HepG2 (cell line): ENCODE results near the gene ANKRD40. TPM values are rescaled to one million over a fixed set of nuclear protein-coding genes. Genes with fewer than 3 reads are reported as not detected.
A peak's percentile ranks its signal among the peaks of the same experiment; 100 is the strongest.

Experiments used
- ADNP ChIP-seq: sonication (generic); formaldehyde crosslinking; IDR thresholded peaks from 2 replicates; pipeline ENCODE4 v1.4.0; 2020; ENCODE audit warnings: missing genetic modification reagents
- BCL3 ChIP-seq: sonication (generic); formaldehyde crosslinking; IDR thresholded peaks from 2 replicates; pipeline ENCODE4 v1.5.1; 2020; ENCODE audit warnings: mild to moderate bottlenecking, missing genetic modification reagents, moderate library complexity
- CREBL2 ChIP-seq: sonication (generic); formaldehyde crosslinking; IDR thresholded peaks from 2 replicates; pipeline ENCODE4 v1.8.1; 2023; ENCODE audit warnings: missing genetic modification reagents, mild to moderate bottlenecking, borderline replicate concordance
- FOXP1 ChIP-seq, 2 experiments: fragments of 450-650 bp in 1 of 2; IDR thresholded peaks; 2 replicates each; pipeline ENCODE4 v1.6.1; 2017 to 2018; ENCODE audit warnings: antibody characterized with exemption in 1 of 2
- HMG20A ChIP-seq: IDR thresholded peaks from 2 replicates; pipeline ENCODE4 v1.6.1; 2016; ENCODE audit warnings: borderline replicate concordance
- JUNB ChIP-seq: sonication (generic); formaldehyde crosslinking; IDR thresholded peaks from 2 replicates; pipeline ENCODE4 v1.8.0; 2022; ENCODE audit warnings: missing genetic modification reagents, mild to moderate bottlenecking, borderline replicate concordance
- NONO ChIP-seq, 2 experiments: fragments of 450-650 bp in 1 of 2; sonication (generic) in 1 of 2; formaldehyde crosslinking in 1 of 2; IDR thresholded peaks in 1 of 2; conservative IDR thresholded peaks in 1 of 2; 2 replicates each; pipeline versions ENCODE4 v1.6.1 to v1.8.0; 2017 to 2022; ENCODE audit warnings: mild to moderate bottlenecking in 1 of 2, missing genetic modification reagents in 1 of 2, moderate library complexity in 1 of 2
- NR2F6 ChIP-seq, 2 experiments: IDR thresholded peaks; 2 replicates each; pipeline ENCODE4 v1.6.1; 2016; ENCODE audit warnings: antibody characterized with exemption in 1 of 2, mild to moderate bottlenecking in 1 of 2
- SAFB2 ChIP-seq: sonication (generic); formaldehyde crosslinking; IDR thresholded peaks from 2 replicates; pipeline ENCODE4 v1.5.1; 2020; ENCODE audit warnings: missing genetic modification reagents, low read depth, mild to moderate bottlenecking, borderline replicate concordance
- TFE3 ChIP-seq: IDR thresholded peaks from 2 replicates; pipeline ENCODE4 v1.6.1; 2016
- THAP11 ChIP-seq: IDR thresholded peaks from 2 replicates; pipeline ENCODE4 v1.6.1; 2016; ENCODE audit warnings: missing biosample characterization, missing genetic modification reagents
- THAP7 ChIP-seq: sonication (generic); formaldehyde crosslinking; IDR thresholded peaks from 2 replicates; pipeline ENCODE4 v1.8.1; 2023; ENCODE audit warnings: mild to moderate bottlenecking, missing genetic modification reagents
- ZBTB20 ChIP-seq: sonication (generic); formaldehyde crosslinking; IDR thresholded peaks from 2 replicates; pipeline ENCODE4 v1.8.1; 2023; ENCODE audit warnings: missing genetic modification reagents, low read depth, mild to moderate bottlenecking, borderline replicate concordance
- ZNF18 ChIP-seq: sonication (generic); formaldehyde crosslinking; IDR thresholded peaks from 2 replicates; pipeline ENCODE4 v1.8.0; 2022; ENCODE audit warnings: mild to moderate bottlenecking, missing genetic modification reagents; ENCODE audit not compliant: insufficient replicate concordance
- ZNF292 ChIP-seq: sonication (generic); formaldehyde crosslinking; IDR thresholded peaks from 2 replicates; pipeline ENCODE4 v1.8.1; 2022; ENCODE audit warnings: mild to moderate bottlenecking, low read depth, missing genetic modification reagents, borderline replicate concordance
- ZNF326 ChIP-seq: sonication (generic); formaldehyde crosslinking; IDR thresholded peaks from 2 replicates; pipeline ENCODE4 v1.4.0; 2020; ENCODE audit warnings: missing genetic modification reagents, borderline replicate concordance
- ZNF761 ChIP-seq: sonication (generic); formaldehyde crosslinking; conservative IDR thresholded peaks from 2 replicates; pipeline ENCODE4 v1.4.0; 2020; ENCODE audit warnings: mild to moderate bottlenecking, missing genetic modification reagents
- polyA plus RNA-seq, 8 experiments: library from polyadenylated mRNA; depleted of rRNA in 3 of 8; stranded (reverse) in 7 of 8; unstranded in 1 of 8; fragments of >200 nt; fragmentation: Illumina TruSeq in 4 of 8; extraction: Trizol in 4 of 8; gene quantifications; 2 replicates each; pipeline versions ENCODE4 v1.2.1 to v1.2.3, GENCODE V29; 2011 to 2016; ENCODE audit warnings: low read depth in 4 of 8, missing spikeins in 1 of 8, mixed read lengths in 1 of 8; ENCODE audit not compliant: insufficient read depth in 1 of 8
- total RNA-seq, 5 experiments: library from RNA; depleted of rRNA; stranded (reverse); fragments of >200 nt; fragmentation: Illumina TruSeq; extraction: Trizol; gene quantifications; 2 replicates each; pipeline ENCODE4 v1.2.3, GENCODE V29; 2016; ENCODE audit warnings: low read depth in 1 of 5

The ANKRD40 gene
- total and polyA plus RNA-seq, 2 of the 13 experiments (the other 11 are each of a cell fraction or from before 2014, with no cell fraction given): 35.0 to 46.4 TPM

- no peak; the same call in 1 of the 2 replicates for TF ChIP-seq ZBTB20 (CRISPR knock-in tag)
- no peak for TF ChIP-seq NONO (IDR thresholded peaks at IDR 0.05)
- TF ChIP-seq NONO (CRISPR knock-in tag; conservative IDR thresholded peaks at IDR 0.05): peak; percentile 75; the same call in 1 of the 2 replicates
- TF ChIP-seq THAP11 (CRISPR knock-in tag): peak; percentile 68; the same call in 1 of the 2 replicates
- TF ChIP-seq JUNB (CRISPR knock-in tag): peak; percentile 100
- 0 out of 2 replicates have a peak, but pooled peaks have one; percentile 47 for TF ChIP-seq CREBL2 (CRISPR knock-in tag)
- peak; percentile 78 for TF ChIP-seq THAP7 (CRISPR knock-in tag)
- peak; percentile 44 for TF ChIP-seq ZNF18
- TF ChIP-seq ZNF761 (CRISPR knock-in tag): no peak; the same call in 1 of the 2 replicates
- peak; percentile 79; the same call in 1 of the 2 replicates for TF ChIP-seq HMG20A (CRISPR knock-in tag)
- no peak for TF ChIP-seq ZNF326 (CRISPR knock-in tag)
- TF ChIP-seq TFE3 (CRISPR knock-in tag): peak; percentile 54
- TF ChIP-seq SAFB2 (CRISPR knock-in tag): peak; percentile 23; the same call in 1 of the 2 replicates
- peak; percentile 77; the same call in 1 of the 2 replicates for TF ChIP-seq ZNF292 (CRISPR knock-in tag)
- peak; percentile 52 for TF ChIP-seq NR2F6 (IDR thresholded peaks at IDR 0.05)
- TF ChIP-seq NR2F6 (CRISPR knock-in tag; IDR thresholded peaks at IDR 0.05): peak; percentile 84
- TF ChIP-seq FOXP1 (IDR thresholded peaks at IDR 0.05): 0 out of 2 replicates have a peak, but pooled peaks have one; percentile 3
- TF ChIP-seq FOXP1 (CRISPR knock-in tag; IDR thresholded peaks at IDR 0.05): peak; percentile 72
- peak; percentile 15; the same call in 1 of the 2 replicates for TF ChIP-seq ADNP (CRISPR knock-in tag)
- peak; percentile 26; the same call in 1 of the 2 replicates for TF ChIP-seq BCL3
Observed at GRCh38 chr17:50686494-50687199, 21.1 kb downstream of the ANKRD40 start (continued).
